Ectodermal cell (in vitro differentiated cells): ENCODE measurements around the gene AQP12B.

Experiments used
- H3K27ac ChIP-seq: 2 replicates; pipeline ENCODE4 v1.7.0; 2013; ENCODE audit warnings: mild to moderate bottlenecking, low read depth, low read length; ENCODE audit not compliant: insufficient read depth, poor library complexity, severe bottlenecking
- H3K27me3 ChIP-seq: 2 replicates; pipeline ENCODE4 v1.7.0; 2013; ENCODE audit warnings: mild to moderate bottlenecking, low read length; ENCODE audit not compliant: insufficient read depth, control insufficient read depth, poor library complexity, severe bottlenecking
- H3K36me3 ChIP-seq: one replicate; pipeline ENCODE4 v1.7.0; 2013; ENCODE audit warnings: low read length; ENCODE audit not compliant: control insufficient read depth, insufficient read depth
- H3K4me1 ChIP-seq: one replicate; pipeline ENCODE4 v1.7.0; 2013; ENCODE audit warnings: low read length; ENCODE audit not compliant: control insufficient read depth, insufficient read depth
- H3K4me3 ChIP-seq: 2 replicates; pipeline ENCODE4 v1.7.0; 2013; ENCODE audit warnings: low read depth, low read length, control low read depth; ENCODE audit not compliant: insufficient read depth
- H3K9me3 ChIP-seq: 2 replicates; pipeline ENCODE4 v1.7.0; 2013; ENCODE audit warnings: mild to moderate bottlenecking, low read length, moderate library complexity; ENCODE audit not compliant: control insufficient read depth
- WGBS, 2 experiments: methylation state at CpG; one replicate each; pipeline ENCODE4 v1.1.7; 2013; ENCODE audit warnings: missing lambda C conversion rate in 2 of 2; 5-methylcytosine and 5-hydroxymethylcytosine counted together

AQP12B gene

DNA sequence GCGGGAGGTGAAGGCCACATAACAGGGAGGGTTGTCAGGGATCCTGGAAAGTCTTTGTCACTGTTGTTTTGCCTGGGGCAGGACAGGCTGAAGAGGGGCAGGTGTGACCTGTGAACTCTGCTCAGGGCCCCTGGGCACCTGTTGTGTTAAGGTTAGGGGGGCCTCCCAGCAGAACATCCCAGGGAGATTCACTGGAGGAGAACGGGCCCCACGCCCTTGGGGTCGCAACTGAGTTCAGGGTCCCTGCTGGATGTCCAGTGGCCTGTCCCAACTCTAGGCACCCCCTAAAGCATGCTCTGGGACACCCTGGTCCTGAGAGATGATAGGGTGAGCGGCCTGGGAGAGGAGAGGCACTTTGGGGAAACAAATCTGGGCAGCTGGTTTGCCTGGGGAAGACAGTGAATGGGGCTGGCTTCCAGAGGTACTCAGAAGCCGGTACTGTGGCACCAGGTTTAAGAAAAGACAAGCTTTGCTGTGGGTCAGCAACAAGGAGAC is 34.5 kb downstream of the AQP12B start:
- 89 to 93% methylated on average over 6 of the region's 6 CpGs for WGBS, 2 experiments
- Histone ChIP-seq H3K4me3 (no peak overlapping the region), H3K9me3 (no peaks in the 10 kb centered on the region), H3K36me3 (no peaks in the 10 kb centered on the region), H3K27ac (no peak overlapping the region), H3K4me1 (peaks cover 21% of the 10 kb centered on the region), H3K27me3 (no peaks in the 10 kb centered on the region)

DNA sequence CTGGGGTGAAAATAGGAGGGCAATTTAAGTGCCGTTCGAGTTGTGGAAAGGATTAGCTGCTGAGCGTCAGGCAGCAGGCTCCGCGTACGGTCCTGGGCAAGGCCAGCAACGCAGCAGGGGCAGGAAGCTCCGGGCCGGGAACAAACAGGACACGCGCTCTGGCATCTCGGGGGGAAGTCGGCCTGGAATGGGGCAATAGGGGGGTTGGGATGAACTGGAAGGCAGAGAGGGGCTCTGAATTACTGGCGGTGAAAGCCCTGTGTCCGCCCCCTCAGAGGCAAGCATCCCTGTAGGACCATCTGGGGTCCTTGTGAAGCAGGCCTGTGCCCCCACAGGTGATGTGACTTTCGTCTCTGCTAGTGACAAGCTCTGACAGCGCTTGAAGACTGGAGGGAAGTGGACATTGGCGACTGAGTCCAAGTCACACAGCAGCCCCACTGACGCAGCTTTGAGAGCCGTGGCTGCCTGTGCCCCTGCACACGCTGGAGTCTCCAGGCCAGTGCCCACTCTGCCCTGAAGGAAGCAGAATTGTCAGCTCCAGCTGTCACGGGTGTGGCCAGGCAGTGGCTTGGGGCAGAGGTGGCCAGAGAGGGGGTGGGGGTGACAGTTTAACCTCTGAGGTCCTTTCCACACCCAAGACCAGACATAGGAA is 35.1 kb downstream of the AQP12B start:
- Histone ChIP-seq H3K9me3 (no peaks in the 10 kb centered on the region), H3K36me3 (no peaks in the 10 kb centered on the region), H3K27me3 (no peaks in the 10 kb centered on the region), H3K27ac (no peak overlapping the region), H3K4me3 (no peak overlapping the region), H3K4me1 (peaks cover 21% of the 10 kb centered on the region)
- WGBS, 2 experiments = 88% methylated on average over 22 of the region's 22 CpGs

DNA sequence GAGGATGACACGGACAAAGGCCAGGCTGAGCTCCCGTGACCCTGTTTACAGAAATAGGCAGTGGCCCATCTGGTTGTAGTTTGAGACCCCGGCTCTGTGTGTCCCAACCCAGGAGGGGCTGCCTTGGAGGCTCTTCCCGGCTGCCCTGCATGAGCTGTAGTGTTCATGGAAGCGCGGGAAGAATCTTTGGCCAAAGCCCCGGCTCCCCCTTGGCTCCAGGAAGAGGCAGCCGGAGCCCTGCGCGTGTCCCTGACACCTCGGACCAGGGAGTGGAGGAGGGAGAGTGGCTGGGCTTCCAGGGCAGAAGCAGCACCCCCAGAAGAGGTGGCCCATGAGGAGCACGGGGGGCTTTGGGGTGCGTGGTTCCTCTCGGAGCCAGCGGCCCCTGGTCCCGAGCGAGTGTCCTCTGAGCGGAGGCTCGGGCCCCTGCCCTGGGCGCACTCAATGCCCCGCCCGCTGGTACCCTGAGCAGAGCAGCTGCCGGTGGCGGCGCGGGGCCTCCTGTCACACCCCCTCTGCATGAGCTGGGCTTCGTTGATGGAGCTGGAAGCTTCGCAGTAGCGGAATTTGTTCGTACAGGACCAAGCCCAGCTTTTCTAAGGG is 35.7 kb downstream of the AQP12B start:
- Histone ChIP-seq H3K27me3 (no peaks in the 10 kb centered on the region), H3K9me3 (no peaks in the 10 kb centered on the region), H3K4me1 (peaks cover 21% of the 10 kb centered on the region), H3K4me3 (no peak overlapping the region), H3K27ac (no peak overlapping the region), H3K36me3 (no peaks in the 10 kb centered on the region)
- 85 to 86% methylated on average over 30 of the region's 30 CpGs for WGBS, 2 experiments

DNA sequence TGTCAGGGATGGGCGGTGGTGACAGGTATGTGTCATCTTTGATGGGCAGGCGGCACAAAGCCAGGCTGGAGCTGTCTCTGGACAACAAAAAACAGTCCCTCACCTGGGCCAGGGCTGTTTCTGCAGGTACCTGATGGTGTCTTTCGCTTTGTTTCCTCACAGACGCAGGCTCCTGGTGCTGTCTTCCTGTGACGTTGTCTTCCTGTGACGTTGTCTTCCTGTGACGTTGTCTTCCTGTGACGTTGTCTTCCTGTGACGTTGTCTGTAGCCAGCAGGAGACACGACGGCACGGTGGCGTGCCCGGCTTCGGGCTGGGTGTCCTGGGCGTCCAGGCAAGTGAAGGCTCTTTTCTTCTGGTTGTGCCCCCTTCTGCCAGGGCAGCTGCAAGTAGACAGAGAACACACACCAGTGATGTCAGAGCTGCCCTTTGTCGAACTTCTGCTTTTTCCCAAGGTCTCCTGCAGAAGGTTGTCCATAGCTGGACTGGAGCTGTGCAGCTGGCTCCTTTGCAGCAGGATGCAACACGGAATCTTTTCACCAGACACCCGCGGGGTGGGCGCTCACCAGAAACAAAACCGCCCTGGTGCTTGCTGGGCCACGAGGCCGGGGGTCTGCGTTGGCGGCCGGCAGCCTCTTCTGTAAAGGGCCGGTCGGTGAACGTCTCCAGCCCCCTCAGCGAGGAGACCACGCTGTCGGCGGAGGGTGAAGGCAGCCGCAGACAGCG is 36.3 kb downstream of the AQP12B start:
- Histone ChIP-seq H3K4me3 (no peak overlapping the region), H3K27ac (no peak overlapping the region), H3K9me3 (no peaks in the 10 kb centered on the region), H3K4me1 (peaks cover 21% of the 10 kb centered on the region), H3K27me3 (no peaks in the 10 kb centered on the region), H3K36me3 (no peaks in the 10 kb centered on the region)
- 91 to 93% methylated on average over 36 of the region's 36 CpGs for WGBS, 2 experiments

DNA sequence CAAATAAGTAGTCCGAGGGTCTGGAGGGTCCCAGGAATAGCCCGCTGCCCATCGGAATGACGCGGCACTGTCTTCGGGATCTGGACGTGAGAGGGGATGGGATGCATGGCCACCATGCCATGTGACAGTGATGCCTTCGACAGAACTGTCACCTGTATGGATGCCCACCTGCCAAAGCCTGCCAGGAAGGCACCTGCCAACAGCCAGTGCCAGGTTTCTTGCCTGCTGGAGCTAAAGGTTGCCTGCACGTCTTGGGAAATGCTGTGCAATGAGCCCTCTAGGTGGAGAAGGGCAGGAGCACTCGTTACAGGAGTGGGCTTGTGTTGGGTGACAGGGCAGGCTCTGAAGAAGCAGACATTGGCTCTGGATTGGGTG is 36.9 kb downstream of the AQP12B start:
- Histone ChIP-seq H3K27ac (no peak overlapping the region), H3K4me3 (no peak overlapping the region), H3K4me1 (peaks cover 21% of the 10 kb centered on the region), H3K27me3 (no peaks in the 10 kb centered on the region), H3K9me3 (no peaks in the 10 kb centered on the region), H3K36me3 (no peaks in the 10 kb centered on the region)
- WGBS, 2 experiments = 89 to 91% methylated on average over 10 of the region's 10 CpGs

DNA sequence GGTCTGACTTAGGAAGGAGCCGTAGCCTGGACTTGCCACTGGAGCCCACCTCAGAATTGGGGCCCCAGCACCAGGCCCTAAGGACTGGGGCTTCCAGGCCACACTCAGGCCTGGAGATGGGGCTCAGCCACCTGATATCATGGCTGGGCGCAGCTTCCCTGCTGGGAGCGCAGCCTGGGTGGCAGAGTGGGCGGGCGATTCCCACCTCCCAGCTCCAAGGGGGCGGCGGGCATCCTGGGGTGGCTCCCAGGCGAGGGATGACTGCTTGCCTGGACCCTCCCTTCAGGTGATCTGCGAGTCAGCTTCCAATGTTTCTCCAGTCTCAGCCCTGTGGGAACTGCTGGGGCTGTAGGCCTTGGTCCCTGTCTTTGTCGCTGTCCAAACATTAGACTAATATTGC is 37.3 kb downstream of the AQP12B start:
- 90% methylated on average over 10 of the region's 10 CpGs for WGBS, 2 experiments
- peaks cover 21% of the 10 kb centered on the region for H3K4me1 ChIP-seq
- H3K9me3 ChIP-seq = no peaks in the 10 kb centered on the region
- no peaks in the 10 kb centered on the region for H3K27me3 ChIP-seq
- no peaks in the 10 kb centered on the region for H3K36me3 ChIP-seq
- H3K4me3 ChIP-seq = no peak overlapping the region
- no peak overlapping the region for H3K27ac ChIP-seq

DNA sequence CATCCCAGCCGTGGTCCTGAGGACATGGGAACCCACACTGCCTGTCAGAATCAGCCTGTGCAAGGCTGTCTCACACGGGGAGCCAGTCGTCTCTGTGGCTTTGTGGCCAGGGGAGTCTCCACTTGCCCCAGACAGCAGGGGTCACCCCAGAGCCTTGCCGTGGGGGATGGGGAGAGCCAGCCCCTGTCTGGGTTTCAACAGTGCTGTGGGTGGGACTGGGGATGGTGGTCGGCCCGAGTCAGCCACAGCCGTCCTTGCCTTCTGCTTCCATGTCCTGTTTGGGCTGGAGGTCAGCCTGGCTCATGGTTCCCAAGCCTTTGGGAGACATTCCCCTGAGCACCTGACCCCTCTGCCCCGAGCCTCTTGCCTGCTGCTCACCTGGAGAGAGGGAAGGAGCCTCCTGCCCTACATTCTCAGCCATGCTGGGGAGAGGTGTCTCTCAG is 37.8 kb downstream of the AQP12B start:
- Histone ChIP-seq H3K4me1 (peaks cover 21% of the 10 kb centered on the region), H3K36me3 (no peaks in the 10 kb centered on the region), H3K27me3 (peaks cover 1% of the 10 kb centered on the region), H3K27ac (no peak overlapping the region), H3K9me3 (no peaks in the 10 kb centered on the region), H3K4me3 (no peak overlapping the region)
- 84 to 85% methylated on average over 8 of the region's 8 CpGs for WGBS, 2 experiments

DNA sequence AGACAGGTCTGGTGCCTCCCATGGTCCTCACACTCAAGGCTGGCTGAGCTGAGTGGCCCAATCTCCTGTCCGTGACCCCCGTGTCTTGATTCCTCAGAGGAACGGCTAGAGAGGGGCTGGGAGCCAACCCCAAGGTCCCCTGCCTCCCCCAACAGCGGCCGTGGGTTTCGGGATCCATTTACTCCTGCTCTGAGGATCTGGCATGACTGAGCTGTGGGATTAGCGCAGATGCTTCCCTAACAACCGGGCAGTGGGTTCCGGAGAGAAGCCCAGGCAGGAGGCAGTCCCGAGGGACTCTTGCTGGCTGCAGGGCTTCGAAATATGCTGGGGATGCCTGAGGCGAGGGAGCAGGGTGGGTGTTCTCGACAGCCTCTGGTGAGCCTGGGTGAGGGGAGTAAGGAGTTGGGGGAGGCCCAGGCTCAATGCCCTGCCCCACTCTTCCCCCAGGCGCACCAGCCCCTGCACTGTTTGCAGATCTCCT is 38.5 kb downstream of the AQP12B start:
- H3K36me3 ChIP-seq = no peaks in the 10 kb centered on the region
- H3K4me3 ChIP-seq = no peak overlapping the region
- no peaks in the 10 kb centered on the region for H3K9me3 ChIP-seq
- WGBS, 2 experiments = 87 to 89% methylated on average over 14 of the region's 14 CpGs
- H3K4me1 ChIP-seq = peaks cover 21% of the 10 kb centered on the region
- peaks cover 8% of the 10 kb centered on the region for H3K27me3 ChIP-seq
- H3K27ac ChIP-seq = no peak overlapping the region

DNA sequence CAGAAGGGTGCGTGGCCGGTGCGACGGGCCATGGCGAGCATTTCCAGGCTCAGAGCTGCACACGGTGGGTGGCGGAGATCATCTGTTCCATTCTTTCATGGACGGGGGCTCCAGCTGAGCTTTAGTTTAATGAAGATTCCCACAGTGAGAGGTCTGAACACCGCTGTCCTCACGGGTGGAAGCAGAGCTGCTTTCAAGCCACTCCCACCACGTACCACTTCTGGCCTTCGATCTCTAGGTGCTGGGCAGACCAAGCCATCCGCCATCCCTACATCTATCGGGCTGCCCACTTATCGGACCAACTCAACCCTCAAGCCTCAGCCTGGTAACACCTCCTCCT is 38.9 kb downstream of the AQP12B start:
- H3K36me3 ChIP-seq = no peaks in the 10 kb centered on the region
- H3K4me1 ChIP-seq = peaks cover 21% of the 10 kb centered on the region
- 84 to 87% methylated on average over 15 of the region's 15 CpGs for WGBS, 2 experiments
- H3K27me3 ChIP-seq = peaks cover 8% of the 10 kb centered on the region
- no peaks in the 10 kb centered on the region for H3K9me3 ChIP-seq
- no peak overlapping the region for H3K27ac ChIP-seq
- no peak overlapping the region for H3K4me3 ChIP-seq

DNA sequence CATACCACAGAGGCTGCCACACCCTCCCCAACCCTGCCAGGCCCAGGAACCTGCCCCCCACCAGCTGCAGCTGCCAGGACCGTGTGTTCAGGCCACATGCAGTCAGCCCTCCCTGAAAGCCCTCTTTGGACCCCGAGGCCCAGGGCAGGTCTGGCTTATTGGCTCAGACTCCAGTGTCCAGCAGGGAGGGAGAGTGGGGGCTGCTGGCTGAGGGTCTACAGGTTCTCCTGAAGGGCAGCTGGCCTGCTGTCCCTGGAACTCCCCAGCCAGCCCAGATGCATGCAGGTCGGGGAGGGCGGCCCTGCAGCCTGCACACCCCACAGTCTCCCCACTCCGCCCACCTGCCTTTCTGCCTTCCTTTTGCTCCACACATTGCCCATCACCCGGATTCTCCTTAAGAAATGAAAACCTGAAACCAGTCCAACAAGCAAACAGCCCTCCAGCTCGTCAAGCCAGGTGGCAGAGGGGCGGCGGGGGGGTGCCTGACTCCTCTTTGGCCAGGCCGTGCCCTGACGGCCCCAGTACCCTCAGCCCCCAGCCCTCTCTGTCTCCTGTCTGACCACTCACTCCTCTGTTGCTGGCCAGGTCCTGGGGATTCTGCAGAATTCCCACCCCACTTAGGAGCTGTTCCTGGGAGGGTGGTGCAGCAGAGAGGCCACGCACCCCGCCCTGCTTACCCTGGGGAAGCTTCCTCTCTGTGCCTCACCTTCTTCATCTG is 39.4 kb downstream of the AQP12B start:
- WGBS, 2 experiments = 82 to 84% methylated on average over 13 of the region's 13 CpGs
- no peaks in the 10 kb centered on the region for H3K36me3 ChIP-seq
- no peak overlapping the region for H3K27ac ChIP-seq
- peaks cover 20% of the 10 kb centered on the region for H3K4me1 ChIP-seq
- H3K4me3 ChIP-seq = no peak overlapping the region
- no peaks in the 10 kb centered on the region for H3K9me3 ChIP-seq
- H3K27me3 ChIP-seq = peaks cover 8% of the 10 kb centered on the region
